Body of pancreas (tissue), 4 donors: Measurements from ENCODE around the gene RELN. TPM values are rescaled to one million over a fixed set of nuclear protein-coding genes. Genes with fewer than 3 reads are reported as not detected.

Experiments
- ATAC-seq: fragments of 150-250 bp; one replicate; pipeline ENCODE4 v1.9.1; 2016
- DNase-seq, 4 donors: peaks; one replicate each; pipeline ENCODE4 v3.0.0-alpha.2; 2019
- H3K27ac ChIP-seq, 4 donors: fragments of 200-600 bp; sonication (generic); 1 replicate in 3 of 4; 2 replicates in 1 of 4; pipeline versions ENCODE4 v1.5.1 to v1.6.1; 2016 to 2019; ENCODE audit warnings: mild to moderate bottlenecking in 1 of 4, mixed read lengths in 1 of 4, moderate library complexity in 1 of 4
- H3K27me3 ChIP-seq, 2 donors: fragments of 200-600 bp; sonication (generic); one replicate each; pipeline ENCODE4 v1.6.0; 2016; ENCODE audit warnings: mild to moderate bottlenecking in 1 of 2
- H3K36me3 ChIP-seq, 2 donors: fragments of 200-600 bp; sonication (generic); replicated peaks in 1 of 2; 2 replicates each; pipeline ENCODE4 v1.5.1; 2016; ENCODE audit warnings: low read depth in 2 of 2; ENCODE audit not compliant: insufficient read depth in 1 of 2
- H3K4me1 ChIP-seq: fragments of 200-600 bp; sonication (generic); one replicate; pipeline ENCODE4 v1.6.0; 2016
- H3K4me3 ChIP-seq, 2 donors: fragments of 200-600 bp; sonication (generic); 1 replicate in 1 of 2; 2 replicates in 1 of 2; pipeline ENCODE4 v1.5.1; 2016 to 2019
- H3K9me3 ChIP-seq, 3 donors: fragments of 200-600 bp; sonication (generic); 1 replicate in 2 of 3; 2 replicates in 1 of 3; pipeline ENCODE4 v1.5.1; 2016
- POLR2A ChIP-seq, 3 donors: fragments of 450-650 bp; IDR thresholded peaks; one replicate each; pipeline ENCODE4 v1.6.1; 2016; ENCODE audit warnings: antibody characterized with exemption in 3 of 3, mild to moderate bottlenecking in 2 of 3
- WGBS, 2 donors: methylation state at CpG; one replicate each; pipeline ENCODE4 v1.1.5; 2017; 5-methylcytosine and 5-hydroxymethylcytosine counted together
- intact Hi-C: fragments of 100-400 bp; cut with DNase I; formaldehyde crosslinking; loops from one replicate; pipeline ENCODE4 v1.15.1; 2023
- total RNA-seq, 2 donors: library from RNA; depleted of rRNA; stranded (reverse); fragments of >200 nt; gene quantifications; one replicate each; pipeline ENCODE4 v1.1.0, GENCODE V29; 2016
- TF ChIP-seq, protein P1 (sequence below), 7 experiments: fragments of 450-650 bp in 4 of 7; fragments of 200-600 bp in 3 of 7; sonication (generic) in 3 of 7; IDR thresholded peaks; one replicate each; pipeline ENCODE4 v1.5.1; 2016 to 2019; ENCODE audit warnings: antibody characterized with exemption in 7 of 7

The RELN gene
- total RNA-seq, 2 donors from 2014 or later, result 0.33 to 3.9 TPM

DNA sequence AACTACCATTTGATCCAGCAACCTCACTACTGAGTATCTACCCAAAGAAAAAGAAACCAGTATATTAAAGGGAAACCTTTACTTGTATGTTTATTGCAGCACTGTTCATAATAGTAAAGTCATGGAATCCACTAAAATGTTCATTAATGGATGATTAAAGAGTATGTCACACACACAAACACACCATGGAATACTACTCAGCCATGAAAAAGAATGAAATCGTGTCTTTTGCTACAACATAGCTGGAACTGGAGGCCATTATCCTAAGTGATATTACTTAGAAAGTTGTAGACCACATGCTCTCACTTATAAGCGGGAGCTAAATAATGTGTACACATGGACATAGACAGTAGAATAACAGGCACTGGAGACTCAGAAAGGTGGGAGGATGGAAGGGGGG is 340.4 kb downstream of the RELN start:
- H3K36me3 ChIP-seq, result no peaks in the 10 kb centered on the region
- intact Hi-C loops, result no loop called here
- WGBS, 2 donors, result 89 to 90% methylated on average over 2 of the region's 2 CpGs
- H3K9me3 ChIP-seq, result peaks cover 0 to 4% (median 0%) of the 10 kb centered on the region in 3 donors
- H3K4me3 ChIP-seq, result no peak overlapping the region
- H3K27me3 ChIP-seq, result no peaks in the 10 kb centered on the region
- no peak for ATAC-seq
- no peaks in the 10 kb centered on the region for H3K4me1 ChIP-seq
- H3K27ac ChIP-seq, result no peak overlapping the region
- no peak for DNase-seq
- TF ChIP-seq, protein P1, sequence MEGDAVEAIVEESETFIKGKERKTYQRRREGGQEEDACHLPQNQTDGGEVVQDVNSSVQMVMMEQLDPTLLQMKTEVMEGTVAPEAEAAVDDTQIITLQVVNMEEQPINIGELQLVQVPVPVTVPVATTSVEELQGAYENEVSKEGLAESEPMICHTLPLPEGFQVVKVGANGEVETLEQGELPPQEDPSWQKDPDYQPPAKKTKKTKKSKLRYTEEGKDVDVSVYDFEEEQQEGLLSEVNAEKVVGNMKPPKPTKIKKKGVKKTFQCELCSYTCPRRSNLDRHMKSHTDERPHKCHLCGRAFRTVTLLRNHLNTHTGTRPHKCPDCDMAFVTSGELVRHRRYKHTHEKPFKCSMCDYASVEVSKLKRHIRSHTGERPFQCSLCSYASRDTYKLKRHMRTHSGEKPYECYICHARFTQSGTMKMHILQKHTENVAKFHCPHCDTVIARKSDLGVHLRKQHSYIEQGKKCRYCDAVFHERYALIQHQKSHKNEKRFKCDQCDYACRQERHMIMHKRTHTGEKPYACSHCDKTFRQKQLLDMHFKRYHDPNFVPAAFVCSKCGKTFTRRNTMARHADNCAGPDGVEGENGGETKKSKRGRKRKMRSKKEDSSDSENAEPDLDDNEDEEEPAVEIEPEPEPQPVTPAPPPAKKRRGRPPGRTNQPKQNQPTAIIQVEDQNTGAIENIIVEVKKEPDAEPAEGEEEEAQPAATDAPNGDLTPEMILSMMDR (IDR thresholded peaks at IDR 0.05), result no peak
- TF ChIP-seq POLR2A (IDR thresholded peaks at IDR 0.05), result no peak

- WGBS, 2 donors, result 6 to 21% methylated on average over 1 of the region's 1 CpG
- Histone ChIP-seq H3K4me3 (no peak overlapping the region), H3K27ac (no peak overlapping the region), H3K4me1 (no peaks in the 10 kb centered on the region), H3K9me3 (peaks cover 0 to 4% (median 0%) of the 10 kb centered on the region in 3 donors), H3K27me3 (no peaks in the 10 kb centered on the region), H3K36me3 (no peaks in the 10 kb centered on the region)
- no peak for TF ChIP-seq POLR2A (IDR thresholded peaks at IDR 0.05)
- TF ChIP-seq, protein P1 (IDR thresholded peaks at IDR 0.05), result no peak
- ATAC-seq (no peak), DNase-seq (no peak)
- intact Hi-C loops, result no loop called here
These were observed 341.3 kb downstream of the RELN start for GRCh38 chr7:103648135-103648534.

DNA sequence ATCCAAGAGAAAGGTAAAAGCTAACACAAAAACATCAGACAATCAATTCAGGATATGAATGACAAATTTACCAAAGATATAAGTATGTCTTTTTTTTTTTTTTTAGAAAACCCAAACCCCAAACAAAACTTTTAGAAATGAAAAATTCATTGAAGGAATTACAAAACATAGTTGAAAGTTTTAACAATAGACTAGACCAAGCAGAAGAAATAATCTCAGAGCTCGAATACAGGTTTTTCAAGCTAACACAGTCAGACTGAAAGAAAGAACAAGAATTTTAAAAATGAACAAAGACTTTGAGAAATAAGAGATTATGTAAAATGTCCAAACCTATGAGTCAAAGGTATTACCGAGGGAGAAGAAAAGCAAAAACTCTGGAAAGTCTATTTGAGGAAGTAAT is 345.1 kb downstream of the RELN start:
- intact Hi-C loops, result no loop called here
- Histone ChIP-seq H3K27ac (no peak overlapping the region), H3K9me3 (peaks cover 0 to 4% (median 0%) of the 10 kb centered on the region in 3 donors), H3K4me3 (no peak overlapping the region), H3K4me1 (no peaks in the 10 kb centered on the region), H3K27me3 (no peaks in the 10 kb centered on the region), H3K36me3 (no peaks in the 10 kb centered on the region)
- no peak for TF ChIP-seq POLR2A (IDR thresholded peaks at IDR 0.05)
- TF ChIP-seq, protein P1 (IDR thresholded peaks at IDR 0.05), result no peak
- ATAC-seq (no peak), DNase-seq (no peak)
- 77 to 78% methylated on average over 2 of the region's 2 CpGs for WGBS, 2 donors

DNA sequence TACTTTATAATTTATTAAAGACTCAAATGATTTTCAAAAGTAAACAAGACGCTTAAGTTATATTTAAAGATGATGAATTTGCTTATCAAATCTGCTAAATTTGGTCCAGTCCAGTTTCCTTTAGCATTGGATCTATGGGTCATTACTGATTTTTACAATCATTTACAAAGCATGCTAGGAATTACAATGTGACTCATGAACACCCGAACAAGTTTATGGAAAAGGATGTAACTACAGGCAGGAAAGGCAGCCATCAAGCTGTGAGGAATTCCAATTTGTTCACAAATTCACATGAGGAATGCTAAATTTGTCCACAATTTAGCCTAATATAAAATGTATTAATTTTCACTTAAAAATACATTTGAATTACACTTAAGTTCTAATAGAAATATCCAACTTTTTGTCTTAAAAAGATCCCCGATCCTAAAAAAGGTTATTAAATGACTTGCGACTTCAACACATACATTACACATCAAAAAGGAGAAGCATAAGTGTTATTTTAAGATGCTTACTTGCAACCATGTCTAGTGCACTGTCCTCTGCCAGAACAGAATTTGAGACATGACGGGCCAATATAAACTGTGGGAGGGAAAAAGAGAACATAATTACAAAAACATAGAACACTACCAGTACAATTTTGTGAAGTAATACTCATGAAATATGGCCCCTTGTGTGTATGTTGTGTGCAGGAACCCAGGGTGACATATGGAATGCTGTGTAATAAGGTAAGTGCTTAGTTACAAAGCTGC is 349.3 kb downstream of the RELN start:
- Histone ChIP-seq H3K27me3 (no peaks in the 10 kb centered on the region), H3K4me3 (no peak overlapping the region), H3K9me3 (no peaks in the 10 kb centered on the region), H3K36me3 (no peaks in the 10 kb centered on the region), H3K4me1 (peaks cover 7% of the 10 kb centered on the region), H3K27ac (no peak overlapping the region)
- intact Hi-C loops, result no loop called here
- no peak for TF ChIP-seq POLR2A (IDR thresholded peaks at IDR 0.05)
- TF ChIP-seq, protein P1 (IDR thresholded peaks at IDR 0.05), result no peak
- WGBS, 2 donors, result 74 to 79% methylated on average over 5 of the region's 5 CpGs
- DNase-seq (no peak), ATAC-seq (no peak)

DNA sequence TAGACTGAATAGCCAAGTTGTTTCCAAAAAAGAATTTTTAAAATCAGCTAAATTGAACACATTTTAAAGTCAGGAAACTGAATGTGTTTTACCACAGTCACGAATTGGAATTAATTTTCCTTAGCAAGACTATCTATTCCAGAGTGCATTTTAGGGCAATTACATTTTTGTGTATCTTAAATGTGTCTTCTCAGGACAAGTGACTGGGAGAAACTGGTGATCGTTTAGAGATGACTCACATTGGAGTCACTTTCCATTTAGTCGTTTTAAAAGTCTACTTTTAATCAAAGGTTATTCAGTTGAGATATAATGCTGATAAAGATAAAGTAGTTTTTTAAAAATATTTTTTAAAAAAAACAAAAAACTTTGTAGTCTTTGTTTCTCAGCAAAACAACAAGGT is 351.7 kb downstream of the RELN start:
- Histone ChIP-seq H3K9me3 (no peaks in the 10 kb centered on the region), H3K4me3 (no peak overlapping the region), H3K27me3 (no peaks in the 10 kb centered on the region), H3K4me1 (peaks cover 7% of the 10 kb centered on the region), H3K27ac (no peak overlapping the region), H3K36me3 (no peaks in the 10 kb centered on the region)
- WGBS, 2 donors, result 54 to 61% methylated on average over 3 of the region's 3 CpGs
- intact Hi-C loops, result no loop called here
- TF ChIP-seq POLR2A (IDR thresholded peaks at IDR 0.05), result no peak
- TF ChIP-seq, protein P1 (IDR thresholded peaks at IDR 0.05), result no peak
- DNase-seq (no peak), ATAC-seq (no peak)
